Right lobe of liver (tissue), 4 donors: Measurements from ENCODE around the gene MIDN.

Experiments used
- CTCF ChIP-seq, 4 donors: fragments of 200-600 bp in 3 of 4; fragments of 450-650 bp in 1 of 4; IDR thresholded peaks; one replicate each; pipeline versions ENCODE4 v1.5.1 to v1.8.0; 2016 to 2022; ENCODE audit warnings: antibody characterized with exemption in 4 of 4, mild to moderate bottlenecking in 2 of 4
- POLR2A ChIP-seq: fragments of 450-650 bp; IDR thresholded peaks from one replicate; pipeline ENCODE4 v1.6.1; 2017; ENCODE audit warnings: antibody characterized with exemption, mild to moderate bottlenecking
- donor health status: DM: no; HTN: no; CAD: no.
- donor health status: DM: no; HTN: no; CAD: no.
- donor health status: DM: no; HTN: yes; CAD: no.

- TF ChIP-seq CTCF (IDR thresholded peaks at IDR 0.05) (no peak), POLR2A (no peak)
Measured at GRCh38 chr19:1268226-1269064, 20.1 kb downstream of the MIDN start.
